IMR-90 (cell line): ENCODE data around the gene CCDC12. TPM values are rescaled to one million over a fixed set of nuclear protein-coding genes. Genes with fewer than 3 reads are reported as not detected.

ENCODE experiments used
- ATAC-seq: fragments of 200-7000 bp; cut with Tn5 transposase; 2 replicates; pipeline ENCODE4 v1.9.1; 2020; ENCODE audit warnings: low read depth, mild to moderate bottlenecking, moderate library complexity
- BruUV-seq: library from RNA; stranded (reverse); fragments of 400-500 nt; replicated peaks from 2 replicates; lab custom pipeline; 2021; lab: Mats Ljungman, UMichigan
- CTCF ChIA-PET: fragments of 300-600 bp; formaldehyde crosslinking; extraction: SDS; loops from one replicate; lab custom pipeline; 2021; ENCODE audit warnings: antibody characterized with exemption; lab: Yijun Ruan, JAX
- POLR2A ChIA-PET: fragments of 300-600 bp; sonication (Branson Sonifier 250); formaldehyde crosslinking; loops from one replicate; lab custom pipeline; 2022; ENCODE audit warnings: antibody characterized with exemption; ENCODE audit not compliant: unreplicated experiment; lab: Charles Lee
- DNase-seq: peaks from one replicate; pipeline ENCODE4 v3.0.0; 2013
- H2AFZ ChIP-seq: replicated peaks from 2 replicates; pipeline ENCODE3; 2013; ENCODE audit warnings: low read length, mild to moderate bottlenecking; ENCODE audit not compliant: poor library complexity
- H2AK5ac ChIP-seq: 2 replicates; pipeline ENCODE4 v1.6.1; 2013; ENCODE audit warnings: low read depth, low read length, inconsistent platforms
- H2AK9ac ChIP-seq: replicated peaks from 2 replicates; pipeline ENCODE3; 2013; ENCODE audit warnings: mild to moderate bottlenecking, low read depth, low read length, moderate library complexity; ENCODE audit not compliant: poor library complexity
- H2BK120ac ChIP-seq: 2 replicates; pipeline ENCODE4 v1.6.1; 2013; ENCODE audit warnings: low read depth, low read length, inconsistent platforms
- H2BK15ac ChIP-seq: 3 replicates; pipeline ENCODE4 v1.6.1; 2013; ENCODE audit warnings: low read depth, low read length, inconsistent platforms
- H2BK20ac ChIP-seq: 2 replicates; pipeline ENCODE4 v1.6.1; 2013; ENCODE audit warnings: low read depth, mild to moderate bottlenecking, inconsistent platforms, low read length, moderate library complexity
- H2BK5ac ChIP-seq: 2 replicates; pipeline ENCODE4 v1.6.1; 2013; ENCODE audit warnings: mild to moderate bottlenecking, low read depth, low read length, inconsistent platforms; ENCODE audit not compliant: poor library complexity, severe bottlenecking
- H3K14ac ChIP-seq: replicated peaks from 2 replicates; pipeline ENCODE4 v1.6.1; 2013; ENCODE audit warnings: low read depth, low read length, inconsistent platforms
- H3K18ac ChIP-seq: 2 replicates; pipeline ENCODE4 v1.6.1; 2013; ENCODE audit warnings: low read depth, low read length, control low read depth
- H3K23ac ChIP-seq: 2 replicates; pipeline ENCODE4 v1.6.1; 2013; ENCODE audit warnings: low read depth, low read length, inconsistent platforms
- H3K27ac ChIP-seq: 2 replicates; pipeline ENCODE4 v1.5.1; 2013; ENCODE audit warnings: mild to moderate bottlenecking, control low read depth, low read length; ENCODE audit not compliant: insufficient read depth
- H3K27me3 ChIP-seq: 2 replicates; pipeline ENCODE4 v1.6.1; 2013; ENCODE audit warnings: low read length; ENCODE audit not compliant: control insufficient read depth, insufficient read depth
- H3K36me3 ChIP-seq: 2 replicates; pipeline ENCODE4 v1.6.1; 2013; ENCODE audit warnings: low read length, mixed read lengths; ENCODE audit not compliant: control insufficient read depth, insufficient read depth
- H3K4ac ChIP-seq: 2 replicates; pipeline ENCODE4 v1.6.1; 2013; ENCODE audit warnings: low read depth, low read length, inconsistent platforms
- H3K4me1 ChIP-seq: 2 replicates; pipeline ENCODE4 v1.6.1; 2013; ENCODE audit warnings: low read length, mixed read lengths; ENCODE audit not compliant: control insufficient read depth, insufficient read depth
- H3K4me2 ChIP-seq: 2 replicates; pipeline ENCODE4 v1.6.1; 2013; ENCODE audit warnings: low read depth, mild to moderate bottlenecking, control low read depth, low read length, moderate library complexity
- H3K4me3 ChIP-seq: 2 replicates; pipeline ENCODE4 v1.5.1; 2013; ENCODE audit warnings: low read depth, mild to moderate bottlenecking, control low read depth, low read length, moderate library complexity; ENCODE audit not compliant: insufficient read depth
- H3K56ac ChIP-seq: 2 replicates; pipeline ENCODE4 v1.6.1; 2013; ENCODE audit warnings: low read length, inconsistent platforms; ENCODE audit not compliant: insufficient read depth; ENCODE audit errors: extremely low read depth
- H3K79me1 ChIP-seq, 2 experiments: 2 replicates each; pipeline ENCODE4 v1.6.1; 2013; ENCODE audit warnings: low read length in 2 of 2, inconsistent platforms in 1 of 2, low read depth in 1 of 2
- H3K9ac ChIP-seq: 2 replicates; pipeline ENCODE4 v1.6.1; 2013; ENCODE audit warnings: low read depth, low read length, control low read depth
- H3K9me1 ChIP-seq: 2 replicates; pipeline ENCODE4 v1.6.1; 2013; ENCODE audit warnings: low read length, inconsistent platforms; ENCODE audit not compliant: insufficient read depth
- H3K9me3 ChIP-seq: 2 replicates; pipeline ENCODE4 v1.6.1; 2013; ENCODE audit warnings: low read length; ENCODE audit not compliant: control insufficient read depth, insufficient read depth
- H4K20me1 ChIP-seq: 2 replicates; pipeline ENCODE4 v1.6.1; 2013; ENCODE audit warnings: low read length, inconsistent platforms; ENCODE audit not compliant: insufficient read depth
- H4K5ac ChIP-seq: 2 replicates; pipeline ENCODE4 v1.6.1; 2013; ENCODE audit warnings: mild to moderate bottlenecking, low read depth, low read length, control low read depth
- H4K8ac ChIP-seq, 2 experiments: 2 replicates each; pipeline ENCODE4 v1.6.1; 2013; ENCODE audit warnings: low read depth in 2 of 2, low read length in 2 of 2, control low read depth in 1 of 2, inconsistent platforms in 1 of 2
- H4K91ac ChIP-seq: 2 replicates; pipeline ENCODE4 v1.6.1; 2013; ENCODE audit warnings: low read depth, low read length, inconsistent platforms; ENCODE audit not compliant: insufficient read depth
- POLR2A ChIP-seq: IDR thresholded peaks from 2 replicates; pipeline ENCODE4 v1.6.1; 2012; ENCODE audit warnings: mild to moderate bottlenecking, low read depth, low read length
- RFX5 ChIP-seq: IDR thresholded peaks from 2 replicates; pipeline ENCODE4 v1.8.0; 2012; ENCODE audit warnings: low read depth, mild to moderate bottlenecking, low read length, moderate library complexity
- WGBS, 2 experiments: methylation state at CpG; one replicate each; pipeline versions ENCODE4 v1.1.5 to v1.1.7; 2013; ENCODE audit warnings: missing lambda C conversion rate in 2 of 2; ENCODE audit not compliant: insufficient read length in 1 of 2; ENCODE audit errors: extremely low coverage in 2 of 2; 5-methylcytosine and 5-hydroxymethylcytosine counted together
- dilution Hi-C: fragments of 300-500 bp; cut with HindIII; formaldehyde crosslinking; loops from one replicate; pipeline ENCODE4 v1.14.3; 2018; ENCODE audit warnings: low sequenced_read_pairs; ENCODE audit not compliant: unreplicated experiment
- in situ Hi-C: fragments of 300-500 bp; cut with MboI; formaldehyde crosslinking; loops from 3 replicates; pipeline ENCODE4 v1.14.3; 2019; ENCODE audit warnings: low sequenced_read_pairs, inconsistent platforms, mixed read lengths
- intact Hi-C: fragments of 100-400 bp; cut with micrococcal nuclease; formaldehyde crosslinking; loops from 2 replicates; pipeline ENCODE4 v1.10.0; 2022
- polyA plus RNA-seq, 3 experiments: library from polyadenylated mRNA; depleted of rRNA; stranded (reverse); fragments of >200 nt; gene quantifications; 2 replicates each; pipeline ENCODE4 v1.2.3, GENCODE V29; 2012; ENCODE audit warnings: low replicate concordance in 1 of 3
- total RNA-seq: library from RNA; depleted of rRNA; stranded (reverse); fragments of >200 nt; gene quantifications from 2 replicates; pipeline ENCODE4 v1.2.3, GENCODE V29; 2012

CCDC12 gene
- total and polyA plus RNA-seq, 2 of the 4 experiments (the other 2 are of a cell fraction) = 15.2 to 35.1 TPM

DNA sequence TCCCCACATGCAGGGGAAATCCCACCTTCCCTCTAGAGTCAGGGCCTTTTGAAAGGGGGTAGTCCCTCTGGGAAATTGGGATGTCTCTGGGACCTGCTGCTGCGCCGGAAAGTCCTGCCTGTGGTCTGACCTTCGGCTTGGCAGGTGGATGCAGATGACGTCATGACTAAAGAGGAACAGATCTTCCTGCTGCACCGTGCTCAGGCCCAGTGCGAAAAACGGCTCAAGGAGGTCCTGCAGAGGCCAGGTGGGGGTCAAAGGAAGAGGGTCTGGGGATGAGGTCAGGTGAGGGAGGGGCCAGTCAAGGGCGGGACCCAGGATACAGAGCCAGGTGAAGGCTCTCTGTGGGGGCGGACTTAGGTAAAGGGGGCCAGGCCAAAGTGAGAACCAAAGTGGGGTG is 82.8 kb downstream of the CCDC12 start:
- H3K9me1 ChIP-seq = 0 out of 2 replicates have a peak, but pooled peaks cover 3% of the 10 kb centered on the region
- TF ChIP-seq RFX5 (no peak), POLR2A (no peak)
- no peaks in the 10 kb centered on the region for H3K9me3 ChIP-seq
- H2BK20ac ChIP-seq = no peak overlapping the region
- intact Hi-C loops (no loop called here), in situ Hi-C loops (loop anchor here (25.0 kb wide), 1 partner anchor 406 kb away; the partner anchor contains the start of gene RTP3), dilution Hi-C loops (no loop called here)
- peaks cover 4% of the 10 kb centered on the region for H4K20me1 ChIP-seq
- no peaks in the 10 kb centered on the region for H3K79me1 ChIP-seq
- H3K14ac ChIP-seq = no peak overlapping the region
- ChIA-PET CTCF (no interaction called here), POLR2A (no interaction called here)
- H2BK5ac ChIP-seq = no peak overlapping the region
- H4K5ac ChIP-seq = no peak overlapping the region
- DNase-seq = no peak
- H2BK15ac ChIP-seq = no peak overlapping the region
- H3K56ac ChIP-seq = no peak overlapping the region
- no peak for ATAC-seq
- no peak overlapping the region for H2AK9ac ChIP-seq
- no peak overlapping the region for H2AFZ ChIP-seq
- H3K4ac ChIP-seq = no peak overlapping the region
- no peak overlapping the region for H3K18ac ChIP-seq
- 82% methylated on average over 9 of the region's 9 CpGs; no CpG with 5 or more reads in 1 of the 2 experiments for WGBS, 2 experiments
- no TSS peak for BruUV-seq
- no peak overlapping the region for H3K4me3 ChIP-seq
- no peak overlapping the region for H4K91ac ChIP-seq
- no peak overlapping the region for H2AK5ac ChIP-seq
- peaks cover 43% of the 10 kb centered on the region for H3K27me3 ChIP-seq
- H3K4me1 ChIP-seq = no peaks in the 10 kb centered on the region; the same call in 1 of the 2 replicates
- H3K9ac ChIP-seq = no peak overlapping the region
- H2BK120ac ChIP-seq = no peak overlapping the region
- H3K4me2 ChIP-seq = no peak overlapping the region
- no peak overlapping the region for H3K23ac ChIP-seq
- no peak overlapping the region for H3K27ac ChIP-seq
- H4K8ac ChIP-seq = no peak overlapping the region
- no peaks in the 10 kb centered on the region for H3K36me3 ChIP-seq
